ENCODE data around the gene RASSF3. TPM values are rescaled to one million over a fixed set of nuclear protein-coding genes. Genes with fewer than 3 reads are reported as not detected.

RASSF3 gene
- total RNA-seq, 1 donor from 2014 or later = 28.2 TPM

- no peaks in the 10 kb centered on the region for H3K27me3 Mint-ChIP-seq (ENCODE audit: unreplicated experiment)
- no peak for DNase-seq
- TF ChIP-seq CTCF (IDR thresholded peaks at IDR 0.05; ENCODE audit: partially characterized antibody, unreplicated experiment) = no peak
- peaks cover 2% of the 10 kb centered on the region for H3K9me3 Mint-ChIP-seq (ENCODE audit: unreplicated experiment)
- no peak overlapping the region for H3K4me3 Mint-ChIP-seq (ENCODE audit: unreplicated experiment)
- peaks cover 26% of the 10 kb centered on the region for H3K4me1 Mint-ChIP-seq (ENCODE audit: low read depth, unreplicated experiment)
- H3K27ac Mint-ChIP-seq (ENCODE audit: unreplicated experiment) = no peak overlapping the region
- no peaks in the 10 kb centered on the region for H3K36me3 Mint-ChIP-seq (ENCODE audit: unreplicated experiment)
Observed at GRCh38 chr12:64696080-64696741, 85.9 kb downstream of the RASSF3 start.

DNA sequence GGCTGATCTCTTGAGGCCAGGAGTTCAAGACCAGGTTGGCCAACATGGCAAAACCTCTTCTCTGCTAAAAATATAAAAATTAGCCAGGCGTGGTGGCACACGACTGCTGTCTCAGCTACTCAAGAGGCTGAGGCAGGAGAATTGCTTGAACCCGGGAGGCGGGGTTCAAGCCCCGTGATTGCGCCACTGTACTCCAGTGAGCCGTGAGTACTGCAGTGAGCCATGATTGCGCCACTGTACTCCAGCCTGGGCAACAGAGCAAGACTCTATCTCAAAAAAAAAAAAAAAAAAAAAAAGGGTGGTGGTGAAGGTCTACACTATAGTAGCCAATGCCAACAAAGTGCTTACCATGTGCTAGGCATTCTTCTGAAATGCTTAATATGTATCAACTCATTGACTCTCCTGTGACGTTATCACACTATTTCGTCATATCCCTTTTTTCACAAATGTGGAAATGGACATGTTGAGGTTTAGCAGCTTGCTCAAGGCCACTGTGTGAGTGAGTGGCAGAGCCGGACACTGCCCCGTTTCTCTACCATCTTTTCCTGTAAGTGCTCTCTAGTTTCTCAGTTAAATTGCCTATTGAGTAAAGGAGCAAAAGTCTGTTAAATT is 89.3 kb downstream of the RASSF3 start:
- no peak for DNase-seq
- H3K36me3 Mint-ChIP-seq (ENCODE audit: unreplicated experiment) = no peaks in the 10 kb centered on the region
- H3K9me3 Mint-ChIP-seq (ENCODE audit: unreplicated experiment) = peaks cover 2% of the 10 kb centered on the region
- H3K4me1 Mint-ChIP-seq (ENCODE audit: low read depth, unreplicated experiment) = peaks cover 9% of the 10 kb centered on the region
- no peak overlapping the region for H3K4me3 Mint-ChIP-seq (ENCODE audit: unreplicated experiment)
- no peak overlapping the region for H3K27ac Mint-ChIP-seq (ENCODE audit: unreplicated experiment)
- no peak for TF ChIP-seq CTCF (IDR thresholded peaks at IDR 0.05; ENCODE audit: partially characterized antibody, unreplicated experiment)
- H3K27me3 Mint-ChIP-seq (ENCODE audit: unreplicated experiment) = no peaks in the 10 kb centered on the region

DNA sequence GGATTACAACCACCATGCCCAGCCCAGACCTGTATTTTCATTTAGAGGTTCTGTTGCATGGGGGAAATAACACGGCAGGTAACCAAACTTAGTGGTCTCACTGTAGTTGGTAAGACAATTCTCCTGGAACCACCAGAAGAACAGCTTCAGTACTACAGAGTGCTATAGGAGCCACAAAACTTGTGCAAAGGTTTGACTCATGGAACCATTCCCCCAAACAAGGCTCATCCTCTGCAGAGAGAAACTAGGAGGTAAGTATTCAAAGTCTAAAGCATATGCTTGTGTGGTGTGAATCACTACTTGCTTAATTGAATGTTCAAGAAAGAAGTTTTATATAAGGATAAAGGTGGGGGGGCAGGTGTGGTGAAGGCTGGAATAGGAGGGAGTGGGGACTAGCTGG is 90.2 kb downstream of the RASSF3 start:
- Mint-ChIP-seq H3K36me3 (ENCODE audit: unreplicated experiment) (no peaks in the 10 kb centered on the region), H3K4me1 (ENCODE audit: low read depth, unreplicated experiment) (peaks cover 9% of the 10 kb centered on the region)

GRCh38 chr12:64701283-64701682 is 91.0 kb downstream of the RASSF3 start:
- Mint-ChIP-seq H3K27me3 (ENCODE audit: unreplicated experiment) (no peaks in the 10 kb centered on the region), H3K4me1 (ENCODE audit: low read depth, unreplicated experiment) (peaks cover 13% of the 10 kb centered on the region), H3K9me3 (ENCODE audit: unreplicated experiment) (peaks cover 3% of the 10 kb centered on the region), H3K4me3 (ENCODE audit: unreplicated experiment) (no peak overlapping the region), H3K36me3 (ENCODE audit: unreplicated experiment) (no peaks in the 10 kb centered on the region), H3K27ac (ENCODE audit: unreplicated experiment) (peak overlapping the region; percentile 35)
- no peak for DNase-seq
- no peak for TF ChIP-seq CTCF (IDR thresholded peaks at IDR 0.05; ENCODE audit: partially characterized antibody, unreplicated experiment)

More for the DNA sequence above, 90.2 kb downstream of the RASSF3 start:
- Mint-ChIP-seq H3K27me3 (ENCODE audit: unreplicated experiment) (no peaks in the 10 kb centered on the region), H3K9me3 (ENCODE audit: unreplicated experiment) (peaks cover 3% of the 10 kb centered on the region), H3K27ac (ENCODE audit: unreplicated experiment) (no peak overlapping the region), H3K4me3 (ENCODE audit: unreplicated experiment) (no peak overlapping the region)
- TF ChIP-seq CTCF (IDR thresholded peaks at IDR 0.05; ENCODE audit: partially characterized antibody, unreplicated experiment) = no peak
- no peak for DNase-seq

GRCh38 chr12:64706306-64706705 is 96.0 kb downstream of the RASSF3 start:
- no peaks in the 10 kb centered on the region for H3K36me3 Mint-ChIP-seq (ENCODE audit: unreplicated experiment)
- no peak for TF ChIP-seq CTCF (IDR thresholded peaks at IDR 0.05; ENCODE audit: partially characterized antibody, unreplicated experiment)
- peaks cover 2% of the 10 kb centered on the region for H3K9me3 Mint-ChIP-seq (ENCODE audit: unreplicated experiment)
- H3K27me3 Mint-ChIP-seq (ENCODE audit: unreplicated experiment) = no peaks in the 10 kb centered on the region
- H3K4me1 Mint-ChIP-seq (ENCODE audit: low read depth, unreplicated experiment) = peaks cover 15% of the 10 kb centered on the region
- H3K27ac Mint-ChIP-seq (ENCODE audit: unreplicated experiment) = no peak overlapping the region
- DNase-seq = no peak
- no peak overlapping the region for H3K4me3 Mint-ChIP-seq (ENCODE audit: unreplicated experiment)

Measured in glutamatergic neuron (in vitro differentiated cells).